H1 (cell line): ENCODE results near the gene UBE3C. TPM values are rescaled to one million over a fixed set of nuclear protein-coding genes. Genes with fewer than 3 reads are reported as not detected.

Experiments
- CHD2 ChIP-seq: IDR thresholded peaks from 2 replicates; pipeline ENCODE4 v1.6.1; 2012; ENCODE audit warnings: low read length, improper control_type of control experiment
- CHD7 ChIP-seq: fragments of 300-600 bp; sonication (generic); IDR thresholded peaks from 2 replicates; pipeline ENCODE4 v1.7.1; 2012; ENCODE audit warnings: low read length, moderate library complexity, mild to moderate bottlenecking, inconsistent platforms; ENCODE audit not compliant: insufficient replicate concordance
- EZH2 ChIP-seq: fragments of 200-600 bp; sonication (generic); IDR thresholded peaks from 2 replicates; pipeline ENCODE4 v1.7.1; 2012; ENCODE audit warnings: low read depth, mild to moderate bottlenecking, moderate library complexity, low read length, inconsistent platforms; ENCODE audit not compliant: severe bottlenecking
- NRF1 ChIP-seq: IDR thresholded peaks from 2 replicates; pipeline ENCODE4 v1.6.1; 2011; ENCODE audit warnings: mild to moderate bottlenecking, low read depth, low read length, improper control_type of control experiment
- RAD21 ChIP-seq, 2 experiments: IDR thresholded peaks in 1 of 2; conservative IDR thresholded peaks in 1 of 2; 2 replicates each; pipeline ENCODE4 v1.6.1; 2011; ENCODE audit warnings: low read depth in 2 of 2, low read length in 2 of 2, improper control_type of control experiment in 1 of 2, inconsistent platforms in 1 of 2, mild to moderate bottlenecking in 1 of 2, moderate library complexity in 1 of 2
- SRF ChIP-seq: IDR thresholded peaks from 2 replicates; pipeline ENCODE4 v1.6.1; 2011; ENCODE audit warnings: mild to moderate bottlenecking, low read depth, low read length, moderate library complexity
- polyA plus RNA-seq, 7 experiments: library from polyadenylated mRNA; depleted of rRNA in 3 of 7; stranded (reverse) in 5 of 7; unstranded in 2 of 7; fragments of >200 nt in 5 of 7; fragments of 200-250 nt in 2 of 7; gene quantifications; 1 replicate in 5 of 7; 2 replicates in 1 of 7; 4 replicates in 1 of 7; pipeline versions ENCODE4 v1.2.1 to v1.2.3, GENCODE V29; 2011 to 2013; ENCODE audit warnings: missing spikeins in 2 of 7, mixed read lengths in 2 of 7
- total RNA-seq: library from RNA; stranded (reverse); fragmentation: NEBNext Ultra II Directional; extraction: Animal tissue kit (Norgen Biotek cat#: 25700); gene quantifications from 2 replicates; pipeline ENCODE4 v1.2.1, GENCODE V29; 2021

Gene UBE3C
- total and polyA plus RNA-seq, 2 of the 8 experiments (the other 6 are each of a cell fraction or from before 2014, with no cell fraction given): 32.0 to 54.1 TPM

GRCh38 chr7:157211690-157212089 is 73.0 kb downstream of the UBE3C start (continued):
- TF ChIP-seq CHD2 (no peak), CHD7 (no peak), EZH2 (no peak), RAD21 (IDR thresholded peaks at IDR 0.05 in 1 of 2, conservative IDR thresholded peaks at IDR 0.05 in 1 of 2; ENCODE audit: low read depth in 2 of 2, low read length in 2 of 2) (no peak), NRF1 (no peak), SRF (no peak)
